SU-DHL-6 (cell line): ENCODE data around the gene CDK5RAP3.

Experiments used
- EZH2phosphoT487 ChIP-seq: fragments of 200-600 bp; sonication (generic), shearing (Covaris generic); conservative IDR thresholded peaks from 2 replicates; pipeline ENCODE4 v1.6.1; 2018; ENCODE audit warnings: mild to moderate bottlenecking, antibody characterized with exemption, low read length, moderate library complexity, mixed read lengths
- TF ChIP-seq, protein P1 (sequence below): fragments of 200-600 bp; sonication (generic); IDR thresholded peaks from one replicate; pipeline ENCODE4 v1.5.1; 2017; ENCODE audit warnings: antibody characterized with exemption, mild to moderate bottlenecking, low read length, moderate library complexity; ENCODE audit not compliant: insufficient read depth, poor library complexity, severe bottlenecking

DNA sequence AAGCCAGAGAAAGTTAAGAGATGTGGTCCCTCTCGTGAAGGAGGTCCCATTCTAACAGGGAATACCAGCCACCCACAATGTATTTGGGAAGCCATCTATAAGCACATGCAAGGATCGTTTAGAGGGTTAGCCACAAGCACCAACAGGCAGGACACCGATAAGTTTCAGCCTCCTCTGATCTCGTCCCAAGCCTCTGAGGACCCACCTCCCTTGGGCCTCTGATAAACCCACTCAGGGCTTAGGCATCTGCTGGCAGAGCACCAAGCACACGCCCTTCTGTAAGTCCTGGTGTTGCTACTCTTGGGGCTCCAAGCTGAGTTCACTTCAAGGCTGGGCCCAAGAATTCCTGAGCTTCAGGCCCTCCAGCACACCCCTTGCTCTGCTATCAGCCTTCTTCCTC is 35.0 kb upstream of the CDK5RAP3 start:
- TF ChIP-seq, protein P1, sequence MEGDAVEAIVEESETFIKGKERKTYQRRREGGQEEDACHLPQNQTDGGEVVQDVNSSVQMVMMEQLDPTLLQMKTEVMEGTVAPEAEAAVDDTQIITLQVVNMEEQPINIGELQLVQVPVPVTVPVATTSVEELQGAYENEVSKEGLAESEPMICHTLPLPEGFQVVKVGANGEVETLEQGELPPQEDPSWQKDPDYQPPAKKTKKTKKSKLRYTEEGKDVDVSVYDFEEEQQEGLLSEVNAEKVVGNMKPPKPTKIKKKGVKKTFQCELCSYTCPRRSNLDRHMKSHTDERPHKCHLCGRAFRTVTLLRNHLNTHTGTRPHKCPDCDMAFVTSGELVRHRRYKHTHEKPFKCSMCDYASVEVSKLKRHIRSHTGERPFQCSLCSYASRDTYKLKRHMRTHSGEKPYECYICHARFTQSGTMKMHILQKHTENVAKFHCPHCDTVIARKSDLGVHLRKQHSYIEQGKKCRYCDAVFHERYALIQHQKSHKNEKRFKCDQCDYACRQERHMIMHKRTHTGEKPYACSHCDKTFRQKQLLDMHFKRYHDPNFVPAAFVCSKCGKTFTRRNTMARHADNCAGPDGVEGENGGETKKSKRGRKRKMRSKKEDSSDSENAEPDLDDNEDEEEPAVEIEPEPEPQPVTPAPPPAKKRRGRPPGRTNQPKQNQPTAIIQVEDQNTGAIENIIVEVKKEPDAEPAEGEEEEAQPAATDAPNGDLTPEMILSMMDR, result no peak
- no peak for TF ChIP-seq EZH2phosphoT487
